Mesodermal cell (in vitro differentiated cells): ENCODE measurements around the gene TRIM15.
"Not testable (repeated sequence)": the region's sequence is repeated elsewhere in the genome, so short reads cannot be mapped to it uniquely, and the experiment has no call there.

Experiments
- H3K27ac ChIP-seq: 2 replicates; pipeline ENCODE4 v1.7.0; 2013; ENCODE audit warnings: mild to moderate bottlenecking, low read depth, low read length, moderate library complexity; ENCODE audit not compliant: severe bottlenecking
- H3K36me3 ChIP-seq: 2 replicates; pipeline ENCODE4 v1.7.1; 2013; ENCODE audit warnings: mild to moderate bottlenecking, low read length, moderate library complexity; ENCODE audit not compliant: control insufficient read depth, insufficient read depth
- H3K4me1 ChIP-seq: one replicate; pipeline ENCODE4 v1.7.1; 2013; ENCODE audit warnings: mild to moderate bottlenecking, low read length; ENCODE audit not compliant: insufficient read depth, control insufficient read depth, poor library complexity, severe bottlenecking
- H3K4me3 ChIP-seq: 2 replicates; pipeline ENCODE4 v1.7.0; 2013; ENCODE audit warnings: low read length, control low read depth, mild to moderate bottlenecking; ENCODE audit not compliant: insufficient read depth, poor library complexity, severe bottlenecking; ENCODE audit errors: extremely low read depth
- H3K9me3 ChIP-seq: 2 replicates; pipeline ENCODE4 v1.7.1; 2013; ENCODE audit warnings: mild to moderate bottlenecking, low read length, moderate library complexity; ENCODE audit not compliant: control insufficient read depth
- WGBS, 2 experiments: methylation state at CpG; one replicate each; pipeline ENCODE4 v1.1.5; 2013; ENCODE audit warnings: missing lambda C conversion rate in 2 of 2; ENCODE audit not compliant: insufficient coverage in 2 of 2; 5-methylcytosine and 5-hydroxymethylcytosine counted together

TRIM15 gene

GRCh38 chr6:30214657-30214982, 51.3 kb downstream of the TRIM15 start:
- WGBS, 2 experiments, result 46% methylated on average over 5 of the region's 14 CpGs; no CpG with 5 or more reads in 1 of the 2 experiments
- Histone ChIP-seq H3K4me3 (peak overlapping the region; percentile 68), H3K9me3 (no peaks in the 10 kb centered on the region), H3K4me1 (peaks cover 12% of the 10 kb centered on the region), H3K36me3 (no peaks in the 10 kb centered on the region), H3K27ac (no peak overlapping the region)

GRCh38 chr6:30216096-30216495, 52.8 kb downstream of the TRIM15 start:
- H3K36me3 ChIP-seq, result no peaks in the 10 kb centered on the region
- H3K4me3 ChIP-seq, result no peak overlapping the region
- H3K27ac ChIP-seq, result no peak overlapping the region
- H3K9me3 ChIP-seq, result no peaks in the 10 kb centered on the region
- peaks cover 6% of the 10 kb centered on the region for H3K4me1 ChIP-seq
- WGBS, 2 experiments, result 90 to 93% methylated on average over 3 of the region's 3 CpGs

DNA sequence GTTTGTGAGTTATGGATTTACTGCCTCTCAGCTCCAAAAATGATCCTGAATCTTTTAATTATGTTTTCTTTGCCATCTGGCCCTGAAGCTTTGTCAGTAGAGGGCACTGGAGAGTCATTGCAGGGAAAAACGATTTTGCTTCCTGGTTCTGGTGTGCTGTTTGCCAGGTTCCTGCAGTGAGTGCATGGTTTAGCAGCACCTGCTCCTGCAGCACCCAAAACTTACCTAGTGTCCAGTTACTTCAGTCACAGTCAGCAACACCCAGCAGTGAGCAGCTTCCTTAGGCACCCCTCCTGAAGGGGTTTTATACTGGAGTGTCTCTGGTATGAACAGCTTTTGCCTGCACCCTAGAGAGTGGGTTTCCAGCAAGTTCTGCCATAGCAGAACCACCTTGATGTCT, 55.9 kb downstream of the TRIM15 start:
- WGBS, 2 experiments, result 0% methylated on average over 1 of the region's 1 CpG
- Histone ChIP-seq H3K36me3 (no peaks in the 10 kb centered on the region), H3K9me3 (peaks cover 11% of the 10 kb centered on the region)

DNA sequence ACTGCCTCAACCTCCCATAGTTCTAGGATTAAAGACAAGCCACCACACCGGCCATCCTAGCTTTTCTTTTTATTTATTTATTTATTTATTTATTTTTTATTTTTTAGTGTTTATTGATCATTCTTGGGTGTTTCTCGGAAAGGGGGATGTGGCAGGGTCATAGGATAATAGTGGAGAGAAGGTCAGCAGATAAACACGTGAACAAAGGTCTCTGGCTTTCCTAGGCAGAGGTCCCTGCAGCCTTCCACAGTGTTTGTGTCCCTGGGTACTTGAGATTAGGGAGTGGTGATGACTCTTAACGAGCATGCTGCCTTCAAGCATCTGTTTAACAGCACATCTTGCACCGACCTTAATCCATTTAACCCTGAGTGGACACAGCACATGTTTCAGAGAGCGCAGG, 58.0 kb downstream of the TRIM15 start:
- not testable (repeated sequence) for H3K27ac ChIP-seq, H3K4me3 ChIP-seq, H3K4me1 ChIP-seq, H3K36me3 ChIP-seq
- H3K9me3 ChIP-seq, result peaks cover 14% of the 10 kb centered on the region
- WGBS, 2 experiments, result 90 to 100% methylated on average over 1 to 2 of the region's 6 CpGs

More for the DNA sequence above, 55.9 kb downstream of the TRIM15 start:
- H3K4me3 ChIP-seq, result no peak overlapping the region
- H3K4me1 ChIP-seq, result no peaks in the 10 kb centered on the region
- H3K27ac ChIP-seq, result no peak overlapping the region

GRCh38 chr6:30221956-30222355, 58.6 kb downstream of the TRIM15 start:
- peaks cover 14% of the 10 kb centered on the region for H3K9me3 ChIP-seq
- not testable (repeated sequence) for H3K36me3 ChIP-seq, H3K4me3 ChIP-seq, H3K27ac ChIP-seq, H3K4me1 ChIP-seq
- WGBS, 2 experiments, result 89 to 96% methylated on average over 9 to 17 of the region's 23 CpGs
